H9 (cell line): ENCODE data around the gene LMX1B. TPM values are rescaled to one million over a fixed set of nuclear protein-coding genes. Genes with fewer than 3 reads are reported as not detected.

Experiments
- DNase-seq: peaks from one replicate; pipeline ENCODE4 v3.0.0-alpha.2; 2017
- H2AFZ ChIP-seq: one replicate; pipeline ENCODE4 v1.6.1; 2013; ENCODE audit warnings: mild to moderate bottlenecking, low read length, control low read depth, moderate library complexity
- H2AK5ac ChIP-seq: 2 replicates; pipeline ENCODE4 v1.6.1; 2013; ENCODE audit warnings: low read length, control low read depth, mixed read lengths; ENCODE audit not compliant: insufficient read length
- H2BK120ac ChIP-seq: one replicate; pipeline ENCODE4 v1.6.1; 2013; ENCODE audit warnings: low read depth, mild to moderate bottlenecking, low read length, control low read depth, inconsistent platforms; ENCODE audit not compliant: poor library complexity, severe bottlenecking
- H2BK12ac ChIP-seq: 2 replicates; pipeline ENCODE4 v1.6.1; 2013; ENCODE audit warnings: low read length, control low read depth, mixed read lengths, low read depth; ENCODE audit not compliant: insufficient read length
- H2BK15ac ChIP-seq: 2 replicates; pipeline ENCODE4 v1.6.1; 2013; ENCODE audit warnings: low read depth, low read length, control low read depth
- H2BK20ac ChIP-seq: one replicate; pipeline ENCODE4 v1.6.1; 2013; ENCODE audit warnings: low read depth, mild to moderate bottlenecking, low read length, control low read depth, inconsistent platforms; ENCODE audit not compliant: poor library complexity, severe bottlenecking
- H2BK5ac ChIP-seq: 2 replicates; pipeline ENCODE4 v1.6.1; 2013; ENCODE audit warnings: low read length, control low read depth, mixed read lengths; ENCODE audit not compliant: insufficient read length
- H3K14ac ChIP-seq: 2 replicates; pipeline ENCODE4 v1.6.1; 2013; ENCODE audit warnings: low read length, control low read depth; ENCODE audit not compliant: insufficient read depth
- H3K18ac ChIP-seq: 2 replicates; pipeline ENCODE4 v1.6.1; 2013; ENCODE audit warnings: low read depth, mild to moderate bottlenecking, mixed read lengths, low read length, control low read depth; ENCODE audit not compliant: insufficient read length
- H3K23ac ChIP-seq: 2 replicates; pipeline ENCODE4 v1.6.1; 2013; ENCODE audit warnings: low read length, control low read depth, mixed read lengths, low read depth; ENCODE audit not compliant: insufficient read length
- H3K23me2 ChIP-seq: 2 replicates; pipeline ENCODE4 v1.6.1; 2013; ENCODE audit warnings: low read depth, mild to moderate bottlenecking, mixed read lengths, low read length, control low read depth; ENCODE audit not compliant: insufficient read length, poor library complexity, severe bottlenecking
- H3K27ac ChIP-seq: 2 replicates; pipeline ENCODE4 v1.5.1; 2013; ENCODE audit warnings: low read length, control low read depth, mixed read lengths, low read depth; ENCODE audit not compliant: insufficient read length
- H3K27me3 ChIP-seq: 2 replicates; pipeline ENCODE4 v1.6.1; 2013; ENCODE audit warnings: low read length, control low read depth, inconsistent platforms; ENCODE audit not compliant: insufficient read depth
- H3K4ac ChIP-seq: 2 replicates; pipeline ENCODE4 v1.6.1; 2013; ENCODE audit warnings: low read depth, mild to moderate bottlenecking, control low read depth, inconsistent platforms, low read length, moderate library complexity
- H3K4me1 ChIP-seq: 2 replicates; pipeline ENCODE4 v1.6.1; 2013; ENCODE audit warnings: low read length, control low read depth, inconsistent platforms; ENCODE audit not compliant: insufficient read depth
- H3K4me2 ChIP-seq: 2 replicates; pipeline ENCODE4 v1.6.1; 2013; ENCODE audit warnings: low read length, control low read depth, mixed read lengths; ENCODE audit not compliant: insufficient read length, insufficient read depth
- H3K56ac ChIP-seq: 2 replicates; pipeline ENCODE4 v1.6.1; 2013; ENCODE audit warnings: low read depth, mild to moderate bottlenecking, mixed read lengths, low read length, control low read depth; ENCODE audit not compliant: insufficient read length
- H3K79me1 ChIP-seq: 2 replicates; pipeline ENCODE4 v1.6.1; 2013; ENCODE audit warnings: low read depth, mild to moderate bottlenecking, moderate library complexity, low read length, control low read depth, inconsistent platforms; ENCODE audit not compliant: insufficient read depth, poor library complexity, severe bottlenecking
- H3K79me2 ChIP-seq: 2 replicates; pipeline ENCODE4 v1.6.1; 2013; ENCODE audit warnings: low read length, control low read depth, inconsistent platforms; ENCODE audit not compliant: insufficient read depth
- H3K9ac ChIP-seq: 2 replicates; pipeline ENCODE4 v1.6.1; 2013; ENCODE audit warnings: low read length, control low read depth, mixed read lengths; ENCODE audit not compliant: insufficient read length; ENCODE audit errors: extremely low read depth
- H3K9me3 ChIP-seq: one replicate; pipeline ENCODE4 v1.6.1; 2013; ENCODE audit warnings: low read depth, low read length, inconsistent platforms; ENCODE audit not compliant: control insufficient read depth
- H3T11ph ChIP-seq: one replicate; pipeline ENCODE4 v1.6.1; 2013; ENCODE audit warnings: mild to moderate bottlenecking, low read length, control low read depth, inconsistent platforms
- H4K20me1 ChIP-seq: one replicate; pipeline ENCODE4 v1.6.1; 2013; ENCODE audit not compliant: control insufficient read depth, insufficient read length, insufficient read depth
- H4K5ac ChIP-seq: 2 replicates; pipeline ENCODE4 v1.6.1; 2013; ENCODE audit warnings: low read depth, mild to moderate bottlenecking, mixed read lengths, low read length, control low read depth; ENCODE audit not compliant: insufficient read length
- H4K8ac ChIP-seq: replicated peaks from 2 replicates; pipeline ENCODE4 v1.6.1; 2013; ENCODE audit warnings: low read length, control low read depth, mixed read lengths, low read depth; ENCODE audit not compliant: insufficient read length
- H4K91ac ChIP-seq: 2 replicates; pipeline ENCODE4 v1.6.1; 2013; ENCODE audit warnings: low read depth, mild to moderate bottlenecking, moderate library complexity, mixed read lengths, low read length, control low read depth; ENCODE audit not compliant: insufficient read length
- H3K27ac Mint-ChIP-seq, 3 experiments: 2 replicates in 2 of 3; 3 replicates in 1 of 3; pipeline ENCODE4 v1.8.0; 2020 to 2021; ENCODE audit warnings: mixed read lengths in 3 of 3, mild to moderate bottlenecking in 1 of 3, moderate library complexity in 1 of 3
- H3K27me3 Mint-ChIP-seq: 2 replicates; pipeline ENCODE4 v1.8.0; 2021; ENCODE audit warnings: low read depth, mild to moderate bottlenecking, moderate library complexity, mixed read lengths
- H3K36me3 Mint-ChIP-seq, 3 experiments: 2 replicates in 2 of 3; 3 replicates in 1 of 3; pipeline ENCODE4 v1.8.0; 2020 to 2021; ENCODE audit warnings: low read depth in 3 of 3, mixed read lengths in 3 of 3; ENCODE audit not compliant: insufficient read depth in 1 of 3
- H3K4me1 Mint-ChIP-seq, 2 experiments: 2 replicates each; pipeline ENCODE4 v1.8.0; 2020; ENCODE audit warnings: mixed read lengths in 2 of 2
- H3K4me3 Mint-ChIP-seq, 2 experiments: 2 replicates in 1 of 2; 3 replicates in 1 of 2; pipeline ENCODE4 v1.8.0; 2020 to 2021; ENCODE audit warnings: mild to moderate bottlenecking in 2 of 2, mixed read lengths in 2 of 2, moderate library complexity in 1 of 2
- H3K9me3 Mint-ChIP-seq, 2 experiments: 2 replicates in 1 of 2; 3 replicates in 1 of 2; pipeline ENCODE4 v1.8.0; 2020; ENCODE audit warnings: mild to moderate bottlenecking in 2 of 2, mixed read lengths in 2 of 2, moderate library complexity in 1 of 2
- CTCF ChIP-seq: fragments of 200-600 bp; sonication (generic); conservative IDR thresholded peaks from 3 replicates; pipeline ENCODE4 v1.8.0; 2021; ENCODE audit warnings: antibody characterized with exemption, mild to moderate bottlenecking
- WGBS: extraction: QIAGEN DNeasy Blood & Tissue Kit; methylation state at CpG from one replicate; pipeline ENCODE4 v1.1.7; 2013; ENCODE audit warnings: missing lambda C conversion rate, low lambda C conversion rate, mixed read lengths; ENCODE audit not compliant: insufficient read length; ENCODE audit errors: extremely low coverage; 5-methylcytosine and 5-hydroxymethylcytosine counted together
- total RNA-seq: library from RNA; stranded (reverse); gene quantifications from 2 replicates; pipeline ENCODE4 v1.2.1, GENCODE V29; 2021

Gene LMX1B
- total RNA-seq, 1 experiment from 2014 or later: 0.85 TPM

DNA sequence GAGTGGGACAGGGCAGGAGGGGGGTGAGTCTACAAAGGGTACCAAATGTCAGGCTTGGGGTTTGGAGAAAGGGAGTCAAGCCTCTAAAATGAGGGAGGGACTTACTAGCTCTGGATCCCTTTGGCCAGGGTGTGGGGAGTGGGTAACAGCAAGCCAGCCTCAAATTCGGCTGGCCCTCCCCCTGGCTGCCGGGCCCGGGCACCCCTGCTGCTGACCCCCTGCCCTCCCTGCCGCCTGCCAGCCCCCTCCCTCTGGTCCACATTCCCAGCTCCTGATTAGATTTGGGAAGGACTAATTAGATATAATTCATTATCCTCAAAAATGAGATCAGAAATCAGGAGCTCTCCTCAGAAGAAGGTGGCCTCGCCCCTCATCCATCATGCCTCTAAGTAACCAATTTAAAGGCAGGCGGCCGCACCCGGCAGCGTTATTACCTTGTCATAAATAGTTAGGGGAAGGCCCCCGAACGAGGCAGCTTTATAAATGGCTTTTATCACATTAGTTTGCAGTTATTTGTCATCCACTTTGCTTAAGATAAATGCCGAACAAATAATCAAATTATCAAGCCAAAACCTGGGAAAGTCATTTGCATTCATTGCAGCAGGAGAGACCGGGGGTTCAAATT, 44.6 kb downstream of the LMX1B start:
- no CpG with 5 or more reads among the region's 13 CpGs for WGBS
- no peak overlapping the region for H3K4ac ChIP-seq
- no peak overlapping the region for H4K91ac ChIP-seq
- Mint-ChIP-seq H3K27me3 (peaks cover 66% of the 10 kb centered on the region), H3K36me3 (no peaks in the 10 kb centered on the region; a peak in 1 of 7 replicates), H3K9me3 (no peaks in the 10 kb centered on the region), H3K4me1 (peaks cover 19 to 29% of the 10 kb centered on the region in 2 experiments), H3K4me3 (no peak overlapping the region), H3K27ac (no peak overlapping the region)
- no peak overlapping the region for H2BK15ac ChIP-seq
- no peak overlapping the region for H2BK120ac ChIP-seq
- no peak overlapping the region for H3T11ph ChIP-seq
- H4K8ac ChIP-seq: no peak overlapping the region
- H2BK20ac ChIP-seq: no peak overlapping the region
- H3K27ac ChIP-seq: no peak overlapping the region
- no peaks in the 10 kb centered on the region for H3K79me1 ChIP-seq
- H3K9me3 ChIP-seq: no peaks in the 10 kb centered on the region
- H2AK5ac ChIP-seq: no peak overlapping the region
- H2AFZ ChIP-seq: no peak overlapping the region
- no peaks in the 10 kb centered on the region for H3K4me1 ChIP-seq
- no peak overlapping the region for H3K23ac ChIP-seq
- TF ChIP-seq CTCF: no peak
- H4K5ac ChIP-seq: no peak overlapping the region
- no peak for DNase-seq
- no peak overlapping the region for H3K56ac ChIP-seq
- no peaks in the 10 kb centered on the region for H3K27me3 ChIP-seq
- H2BK12ac ChIP-seq: no peak overlapping the region
- no peak overlapping the region for H3K18ac ChIP-seq
- no peak overlapping the region for H3K4me2 ChIP-seq
- no peak overlapping the region for H3K14ac ChIP-seq
- H3K79me2 ChIP-seq: no peaks in the 10 kb centered on the region
- no peak overlapping the region for H2BK5ac ChIP-seq
- H3K9ac ChIP-seq: no peak overlapping the region
- no peaks in the 10 kb centered on the region for H4K20me1 ChIP-seq
- H3K23me2 ChIP-seq: no peaks in the 10 kb centered on the region
